GM10266 (cell line): ENCODE results near the gene LMBR1.

ENCODE experiments used
- DNase-seq: peaks from one replicate; pipeline ENCODE4 v3.0.0; 2012; ENCODE audit errors: extremely low spot score
- TF ChIP-seq, protein P1 (sequence below): IDR thresholded peaks from 2 replicates; pipeline ENCODE4 v1.5.1; 2012; ENCODE audit warnings: mild to moderate bottlenecking, low read depth; ENCODE audit not compliant: control insufficient read depth, insufficient read depth; ENCODE audit errors: missing control alignments

Gene LMBR1

DNA sequence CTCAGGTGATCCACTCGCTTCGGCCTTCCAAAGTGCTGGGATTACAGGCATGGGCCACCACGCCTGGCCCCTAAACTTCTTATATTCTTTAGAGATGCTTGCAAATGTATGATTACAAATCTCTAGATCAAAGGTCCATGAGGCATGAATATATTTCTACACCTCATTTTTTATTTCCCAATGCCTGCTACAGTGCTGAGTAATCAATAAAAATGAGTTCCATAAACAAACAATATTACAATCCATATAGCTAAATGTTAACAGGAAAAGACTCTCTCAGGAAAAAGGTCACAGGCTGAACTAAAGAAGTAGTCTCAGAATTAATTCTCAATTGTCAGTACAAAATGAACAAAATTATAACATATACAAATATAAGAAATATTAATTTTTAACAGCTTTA is 90.8 kb downstream of the LMBR1 start:
- DNase-seq: no peak
- TF ChIP-seq, protein P1, sequence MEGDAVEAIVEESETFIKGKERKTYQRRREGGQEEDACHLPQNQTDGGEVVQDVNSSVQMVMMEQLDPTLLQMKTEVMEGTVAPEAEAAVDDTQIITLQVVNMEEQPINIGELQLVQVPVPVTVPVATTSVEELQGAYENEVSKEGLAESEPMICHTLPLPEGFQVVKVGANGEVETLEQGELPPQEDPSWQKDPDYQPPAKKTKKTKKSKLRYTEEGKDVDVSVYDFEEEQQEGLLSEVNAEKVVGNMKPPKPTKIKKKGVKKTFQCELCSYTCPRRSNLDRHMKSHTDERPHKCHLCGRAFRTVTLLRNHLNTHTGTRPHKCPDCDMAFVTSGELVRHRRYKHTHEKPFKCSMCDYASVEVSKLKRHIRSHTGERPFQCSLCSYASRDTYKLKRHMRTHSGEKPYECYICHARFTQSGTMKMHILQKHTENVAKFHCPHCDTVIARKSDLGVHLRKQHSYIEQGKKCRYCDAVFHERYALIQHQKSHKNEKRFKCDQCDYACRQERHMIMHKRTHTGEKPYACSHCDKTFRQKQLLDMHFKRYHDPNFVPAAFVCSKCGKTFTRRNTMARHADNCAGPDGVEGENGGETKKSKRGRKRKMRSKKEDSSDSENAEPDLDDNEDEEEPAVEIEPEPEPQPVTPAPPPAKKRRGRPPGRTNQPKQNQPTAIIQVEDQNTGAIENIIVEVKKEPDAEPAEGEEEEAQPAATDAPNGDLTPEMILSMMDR: no peak

DNA sequence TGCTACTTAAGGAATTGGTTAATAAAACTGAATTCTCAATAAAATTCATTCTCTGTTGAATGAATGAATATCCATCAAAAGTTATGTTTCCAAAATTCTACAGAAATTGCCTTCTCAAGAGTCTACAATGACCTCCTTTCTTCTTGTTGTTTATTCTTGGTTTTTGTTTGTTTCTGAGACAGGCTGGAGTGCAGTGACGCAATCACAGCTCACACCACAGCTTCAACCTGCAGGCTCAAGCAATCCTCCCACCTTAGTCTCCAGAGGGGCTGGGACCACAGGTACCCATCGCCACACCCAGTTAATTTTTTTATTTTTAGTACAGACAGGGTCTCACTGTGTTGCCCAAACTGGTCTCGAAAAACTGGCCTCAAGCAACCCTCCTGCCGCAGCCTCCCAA is 97.6 kb downstream of the LMBR1 start:
- DNase-seq: no peak
- TF ChIP-seq, protein P1: no peak

DNA sequence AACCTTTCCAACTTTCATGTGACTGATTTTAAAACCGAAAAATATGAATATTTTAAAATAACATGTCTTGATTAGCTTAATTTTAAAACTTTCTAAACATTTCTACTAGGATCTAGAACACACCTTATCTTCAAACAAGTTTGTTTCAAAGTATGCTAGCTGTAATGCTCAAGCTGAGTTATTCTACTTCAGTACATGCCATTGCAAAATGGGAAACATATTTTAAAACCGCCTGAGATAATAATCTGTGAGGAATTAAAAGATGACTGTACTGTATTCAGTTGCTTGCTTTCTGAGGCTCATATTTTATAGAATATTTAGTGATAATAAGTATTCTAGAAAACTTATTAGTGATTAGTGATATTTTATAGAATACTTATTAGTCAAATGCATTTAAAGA is 99.6 kb downstream of the LMBR1 start:
- no peak for DNase-seq
- TF ChIP-seq, protein P1: no peak

DNA sequence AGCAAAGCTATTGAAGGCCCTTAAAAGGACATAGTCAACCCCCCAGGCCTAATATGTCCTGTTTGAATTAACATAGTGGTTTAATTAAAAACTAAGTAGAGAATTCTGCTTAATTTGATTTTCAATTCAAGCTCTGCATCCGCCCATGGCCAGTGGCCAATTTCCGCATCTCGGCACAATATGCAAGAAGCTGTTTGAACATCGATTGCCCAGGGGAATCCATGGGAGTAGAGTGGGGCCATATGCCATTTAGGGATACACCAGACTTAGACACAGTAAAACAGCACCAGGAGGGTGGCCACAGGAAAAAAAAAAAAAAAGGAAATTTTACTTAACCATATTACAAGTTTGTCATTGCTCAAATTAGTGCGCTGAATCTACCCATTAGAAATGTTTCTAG is 100.4 kb downstream of the LMBR1 start:
- DNase-seq: no peak
- TF ChIP-seq, protein P1: no peak

DNA sequence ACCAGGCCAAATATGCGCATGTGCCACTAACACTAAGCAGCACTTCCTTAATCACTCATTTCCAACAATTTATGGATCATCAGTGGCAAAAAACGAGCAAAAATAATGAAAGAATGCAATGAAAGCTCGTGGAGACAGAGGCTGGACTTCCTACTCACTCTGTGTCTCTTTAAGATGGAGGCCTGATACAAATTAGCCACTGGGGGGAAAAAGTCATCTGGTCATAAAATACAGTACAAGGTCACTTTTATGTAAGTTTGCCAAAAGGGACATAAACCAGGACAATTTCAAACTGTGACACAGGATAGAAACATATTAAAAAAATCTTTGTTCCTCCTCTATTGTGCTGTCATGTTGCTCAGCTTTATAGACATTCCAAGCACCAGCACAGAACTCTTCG is 101.7 kb downstream of the LMBR1 start:
- DNase-seq: no peak
- TF ChIP-seq, protein P1: no peak

DNA sequence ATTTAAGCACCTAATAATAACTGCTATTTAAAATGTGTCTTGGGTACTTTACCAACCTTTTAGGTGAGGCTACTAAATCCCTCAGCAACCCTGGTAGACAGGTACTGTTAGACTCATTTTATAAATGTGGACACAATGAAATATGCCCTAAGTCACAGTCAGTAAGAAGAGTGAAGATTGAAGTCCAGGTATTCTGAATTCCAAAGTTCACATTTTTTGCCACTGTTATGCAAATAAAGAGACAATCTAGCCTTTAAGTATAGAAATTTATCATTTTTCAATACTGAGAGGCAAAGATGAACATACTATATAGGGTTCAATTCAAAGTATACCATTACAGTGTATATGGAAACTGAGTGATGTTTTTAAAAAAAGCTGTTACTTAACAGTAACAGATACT is 102.7 kb downstream of the LMBR1 start:
- TF ChIP-seq, protein P1: no peak
- no peak for DNase-seq

DNA sequence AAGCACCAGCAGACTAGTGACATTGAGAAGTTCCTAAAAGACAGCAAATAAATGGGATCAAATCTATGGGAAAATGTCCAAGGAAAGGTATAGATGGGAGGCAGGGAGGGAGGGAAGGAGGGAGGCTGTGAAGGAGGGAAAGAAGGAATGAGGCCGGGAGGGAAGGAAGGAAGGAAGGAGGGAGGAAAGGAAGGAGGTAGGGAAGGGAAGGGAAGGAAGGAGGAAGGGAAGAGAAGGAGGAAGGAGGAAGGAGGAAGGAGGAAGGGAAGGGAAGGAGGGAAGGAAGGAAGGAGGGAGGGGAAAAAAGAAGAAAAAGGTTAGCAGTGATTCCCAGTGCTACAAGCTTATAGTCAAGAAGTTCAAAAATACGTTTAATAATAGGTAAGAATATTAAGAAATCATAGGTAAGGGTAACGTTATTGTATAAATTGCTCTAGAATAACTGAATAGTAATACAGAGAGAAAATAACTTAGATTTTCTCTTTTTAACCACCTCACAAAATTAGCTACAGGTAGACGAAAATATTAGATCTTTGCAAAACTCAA is 106.9 kb downstream of the LMBR1 start:
- TF ChIP-seq, protein P1: no peak
- DNase-seq: no peak
